Activated CD8-positive, alpha-beta memory T cell treated with anti-CD3 and anti-CD28 coated beads, Interleukin-2, amount 50 U/mL, for 4 hours (primary cell): ENCODE data around the gene TVP23B.
"Not testable (repeated sequence)": the region's sequence is repeated elsewhere in the genome, so short reads cannot be mapped to it uniquely, and the experiment has no call there.

Experiments used
- DNase-seq: peaks from one replicate; pipeline ENCODE4 v3.0.0-alpha.2; 2020

Gene TVP23B

GRCh38 chr17:18794841-18795240, 13.9 kb downstream of the TVP23B start:
- not testable (repeated sequence) for DNase-seq

- DNase-seq: not testable (repeated sequence)
Measured at GRCh38 chr17:18796887-18797286, 15.9 kb downstream of the TVP23B start.

- not testable (repeated sequence) for DNase-seq
Measured at GRCh38 chr17:18803458-18804245, 22.7 kb downstream of the TVP23B start.

- DNase-seq: not testable (repeated sequence)
Measured at GRCh38 chr17:18815924-18816323, 34.9 kb downstream of the TVP23B start.

GRCh38 chr17:18816489-18817371, 35.7 kb downstream of the TVP23B start:
- peak; percentile 24 for DNase-seq

- DNase-seq: not testable (repeated sequence)
Measured at GRCh38 chr17:18821430-18821829, 40.4 kb downstream of the TVP23B start.

GRCh38 chr17:18827613-18828012, 46.6 kb downstream of the TVP23B start:
- not testable (repeated sequence) for DNase-seq

- DNase-seq: no peak
Measured at GRCh38 chr17:18848501-18848900, 67.5 kb downstream of the TVP23B start.

GRCh38 chr17:18850679-18851078, 69.7 kb downstream of the TVP23B start:
- DNase-seq: no peak

- no peak for DNase-seq
Measured at GRCh38 chr17:18851201-18851600, 70.2 kb downstream of the TVP23B start.

- DNase-seq: no peak
Measured at GRCh38 chr17:18854956-18855355, 74.0 kb downstream of the TVP23B start.

GRCh38 chr17:18855831-18856569, 75.0 kb downstream of the TVP23B start:
- DNase-seq: peak; percentile 84
